Activated T-cell treated with anti-CD3 and anti-CD28 coated beads for 1 hour (primary cell): Measurements from ENCODE around the gene DCDC2B.
"Not testable (repeated sequence)": the region's sequence is repeated elsewhere in the genome, so short reads cannot be mapped to it uniquely, and the experiment has no call there.

Experiments used
- DNase-seq: peaks from one replicate; pipeline ENCODE4 v3.0.0-alpha.2; 2020; ENCODE audit warnings: low read depth

The DCDC2B gene

DNA sequence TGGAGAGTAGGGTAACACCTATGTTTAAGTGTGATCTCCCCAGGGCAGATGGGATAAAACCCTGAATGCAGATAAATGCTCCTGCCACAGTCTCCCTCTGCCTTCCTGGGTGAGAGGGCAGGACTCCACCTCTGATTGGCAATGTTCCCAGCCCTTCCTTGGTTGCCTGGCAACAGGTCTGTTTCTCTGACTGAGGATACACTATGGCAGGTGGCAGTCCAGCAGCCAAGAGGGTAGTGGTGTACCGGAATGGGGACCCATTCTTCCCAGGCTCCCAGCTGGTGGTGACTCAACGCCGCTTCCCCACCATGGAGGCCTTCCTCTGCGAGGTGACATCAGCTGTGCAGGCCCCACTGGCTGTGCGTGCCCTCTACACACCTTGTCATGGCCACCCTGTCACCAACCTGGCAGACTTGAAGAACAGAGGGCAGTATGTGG is at the start of gene DCDC2B:
DCDC2B (plus strand) TSS at position 199 of the 438 bp plus-strand sequence; CDS start at position 204, 5 bp downstream.
- no peak for DNase-seq

DNA sequence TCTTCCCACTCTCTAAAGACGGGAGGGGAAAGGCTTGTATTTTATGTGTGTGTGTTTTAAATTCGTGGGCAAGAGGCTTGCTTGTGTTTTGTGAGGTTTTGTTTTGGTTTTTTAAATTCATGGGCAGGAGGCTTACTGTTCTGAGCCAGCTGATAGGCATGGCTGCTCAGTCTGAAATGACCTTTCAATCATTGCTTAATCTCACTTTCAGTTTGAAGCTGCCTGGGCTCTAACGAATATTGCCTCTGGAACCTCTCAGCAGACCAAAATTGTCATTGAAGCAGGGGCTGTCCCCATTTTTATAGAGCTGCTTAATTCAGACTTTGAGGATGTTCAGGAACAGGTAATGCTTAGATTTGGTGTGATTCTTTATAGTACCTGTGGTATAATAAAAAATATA is 49.7 kb upstream of the DCDC2B start:
- no peak for DNase-seq

DNA sequence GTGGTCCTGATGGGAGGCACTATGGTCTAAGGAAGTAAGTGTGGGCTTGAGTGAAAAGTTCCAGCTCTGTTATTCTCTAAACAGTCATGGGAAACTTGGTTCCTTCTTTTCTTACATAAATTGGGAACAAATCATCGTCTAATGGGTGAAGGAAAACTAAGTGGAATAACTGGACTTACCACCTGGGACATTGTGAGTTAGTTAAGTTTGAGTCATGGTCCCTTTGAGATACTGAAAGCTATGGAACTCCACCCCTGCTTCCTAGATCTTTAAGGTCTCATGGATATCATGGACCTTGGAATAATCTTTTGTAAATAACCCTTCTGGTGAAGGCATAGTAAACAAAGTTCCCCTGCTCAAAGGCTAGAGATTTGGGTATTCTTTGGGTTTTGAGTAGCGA is 45.5 kb upstream of the DCDC2B start:
- DNase-seq, result no peak

DNA sequence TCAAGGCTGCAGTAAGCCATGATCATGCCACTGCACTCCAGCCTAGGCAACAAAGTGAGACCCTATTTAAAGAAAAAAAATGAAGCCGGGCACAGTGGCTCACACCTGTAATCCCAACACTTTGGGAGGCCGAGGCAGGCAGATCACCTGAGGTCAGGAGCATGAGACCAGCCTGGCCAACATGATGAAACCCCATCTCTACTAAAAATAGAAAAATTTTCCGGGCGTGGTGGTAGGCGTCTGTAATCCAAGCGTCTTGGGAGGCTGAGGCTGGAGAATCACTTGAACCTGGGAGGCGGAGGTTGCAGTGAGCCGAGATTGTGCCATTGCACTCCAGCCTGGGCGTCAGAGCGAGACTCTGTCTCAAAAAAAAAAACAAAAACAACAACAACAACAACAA is 43.3 kb upstream of the DCDC2B start:
- DNase-seq, result not testable (repeated sequence)

DNA sequence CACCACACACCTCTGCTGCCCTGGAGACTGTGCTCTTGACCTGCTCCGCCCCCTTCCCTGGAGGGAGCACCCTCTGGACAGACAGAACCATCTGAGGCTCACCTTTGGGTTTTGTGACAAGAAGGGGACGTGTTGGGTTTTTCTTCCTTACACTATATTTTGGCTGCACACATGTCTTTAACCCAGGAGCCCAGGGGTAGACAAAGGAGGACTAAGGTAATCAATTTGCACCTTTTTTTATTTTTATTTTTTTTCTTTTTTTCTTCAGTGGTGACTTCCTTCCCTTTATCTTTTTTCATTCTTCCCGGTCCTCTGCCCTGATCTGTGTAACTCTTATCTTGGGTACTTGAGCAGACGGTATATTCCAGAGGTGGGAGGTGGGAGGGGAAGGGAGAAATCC is 37.9 kb upstream of the DCDC2B start:
- no peak for DNase-seq

DNA sequence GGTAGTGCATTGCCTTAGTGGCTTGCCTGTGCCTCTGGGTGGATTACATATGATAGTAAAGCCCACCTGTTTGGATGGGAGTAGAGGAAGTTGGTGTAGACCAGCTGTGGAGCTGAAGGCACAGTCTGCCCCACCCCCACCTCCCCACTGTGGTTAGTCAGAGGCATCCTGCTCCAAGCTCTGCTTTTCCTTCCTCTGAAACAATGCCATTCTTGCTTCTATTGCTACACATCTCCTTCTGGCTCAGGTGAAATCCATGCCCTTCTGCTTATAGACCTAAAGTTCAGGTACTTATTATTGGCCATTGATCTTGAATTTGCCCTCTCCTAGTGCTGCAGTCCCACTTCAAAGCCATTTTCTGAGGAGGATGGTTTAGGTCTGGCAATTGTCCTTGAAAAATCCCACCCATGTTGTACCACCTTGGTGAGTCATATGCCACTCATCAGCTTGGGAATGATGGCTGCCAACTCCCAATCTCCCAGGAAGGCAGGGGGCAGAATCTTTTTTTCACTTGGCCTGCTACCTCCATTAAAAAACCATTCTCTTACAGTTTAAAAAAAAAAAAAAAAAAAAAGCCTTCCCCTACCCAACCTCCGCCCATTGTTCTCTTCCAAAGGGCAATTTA is 36.2 kb upstream of the DCDC2B start:
- no peak for DNase-seq

DNA sequence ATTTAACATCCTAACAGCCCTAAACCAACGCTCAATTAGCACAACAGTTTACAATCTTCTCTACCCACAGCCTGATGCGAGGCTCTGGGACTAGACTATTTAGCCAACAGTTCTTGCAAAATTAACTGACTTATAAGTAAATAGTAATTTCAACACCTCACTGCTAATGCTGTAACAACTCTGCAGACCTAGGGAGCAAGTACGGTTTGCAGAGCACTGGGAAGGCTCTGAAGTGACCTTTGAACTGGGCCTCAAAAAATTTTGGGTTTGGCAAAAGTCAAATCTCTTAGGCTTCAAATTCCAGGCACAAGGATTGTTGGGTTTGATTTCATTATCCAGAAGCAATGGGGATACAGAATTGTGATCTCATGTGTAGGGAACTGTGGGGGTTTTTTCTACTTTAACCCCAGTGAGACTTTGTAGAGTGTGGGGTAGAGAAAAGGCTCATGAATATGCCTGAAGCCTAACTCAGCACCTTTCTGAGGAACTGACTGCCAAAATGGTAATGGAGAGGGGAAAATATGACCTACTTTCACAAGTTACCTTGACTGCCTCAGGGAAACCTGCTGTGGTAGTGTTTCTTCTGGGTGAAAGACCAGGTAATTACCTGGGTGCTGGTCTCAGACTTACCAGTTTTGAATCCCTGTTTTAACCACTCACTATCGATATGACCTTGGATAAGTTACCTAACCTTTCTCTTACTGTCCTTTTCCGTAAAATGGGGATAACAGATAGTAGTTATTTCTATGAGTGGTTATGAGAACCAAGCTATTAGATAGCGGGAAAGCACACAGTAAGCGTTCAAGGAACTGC is 30.3 kb upstream of the DCDC2B start:
- DNase-seq, result no peak

DNA sequence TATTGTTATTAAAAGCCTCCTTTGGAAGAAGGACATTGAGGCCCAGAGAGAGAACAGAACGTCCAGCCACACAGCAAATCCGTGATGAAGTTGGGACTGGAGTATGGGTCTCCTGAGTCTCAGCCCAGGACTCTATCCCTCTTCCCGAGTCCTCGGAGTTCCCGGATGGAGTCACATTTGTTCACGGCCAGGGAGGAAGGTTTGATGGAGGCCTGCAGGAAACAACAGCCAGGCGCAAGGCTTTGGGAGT is 29.8 kb upstream of the DCDC2B start:
- no peak for DNase-seq

DNA sequence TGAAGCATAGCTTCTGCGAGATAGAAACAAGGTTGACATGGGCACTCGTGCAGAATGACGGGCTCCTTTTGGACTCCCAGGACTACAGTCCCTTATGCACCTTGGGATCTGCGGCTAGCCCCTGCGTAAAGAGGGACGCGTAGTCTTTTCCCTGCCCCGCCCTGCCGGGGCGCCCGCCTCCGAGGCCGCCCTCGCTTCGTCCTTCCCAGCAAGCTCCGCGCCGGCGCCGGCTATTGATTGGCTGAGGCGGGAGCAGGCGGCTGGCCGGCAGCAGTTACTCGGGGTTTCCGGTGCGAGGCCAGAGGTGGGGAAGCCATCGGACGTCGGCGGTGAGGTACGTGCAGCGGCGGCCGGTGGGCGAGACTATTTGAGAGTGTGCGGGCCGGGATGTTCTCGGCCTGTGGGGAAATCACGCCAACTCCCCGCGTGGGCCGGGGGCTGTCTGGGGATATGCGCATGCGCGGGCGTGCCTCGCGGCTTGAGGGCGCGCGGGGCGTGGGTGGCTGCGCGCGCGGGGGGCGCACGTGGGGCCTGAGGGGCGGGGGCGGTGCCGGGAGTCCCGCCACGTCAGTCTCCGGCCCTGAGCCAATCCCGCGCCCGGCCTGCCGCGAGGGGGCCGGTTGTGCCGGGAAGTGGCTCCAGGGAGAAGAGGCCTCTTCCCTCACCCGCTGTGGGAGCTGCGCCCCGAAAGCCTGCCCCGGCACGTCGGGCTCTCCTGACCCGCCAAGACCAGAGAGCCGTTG is 29.3 kb upstream of the DCDC2B start, which contains the start of gene TXLNA:
TXLNA (plus strand) TSS at position 233 of the 743 bp plus-strand sequence. CDS start 671 bp downstream, outside the sequence.
- peak; percentile 85 for DNase-seq

DNA sequence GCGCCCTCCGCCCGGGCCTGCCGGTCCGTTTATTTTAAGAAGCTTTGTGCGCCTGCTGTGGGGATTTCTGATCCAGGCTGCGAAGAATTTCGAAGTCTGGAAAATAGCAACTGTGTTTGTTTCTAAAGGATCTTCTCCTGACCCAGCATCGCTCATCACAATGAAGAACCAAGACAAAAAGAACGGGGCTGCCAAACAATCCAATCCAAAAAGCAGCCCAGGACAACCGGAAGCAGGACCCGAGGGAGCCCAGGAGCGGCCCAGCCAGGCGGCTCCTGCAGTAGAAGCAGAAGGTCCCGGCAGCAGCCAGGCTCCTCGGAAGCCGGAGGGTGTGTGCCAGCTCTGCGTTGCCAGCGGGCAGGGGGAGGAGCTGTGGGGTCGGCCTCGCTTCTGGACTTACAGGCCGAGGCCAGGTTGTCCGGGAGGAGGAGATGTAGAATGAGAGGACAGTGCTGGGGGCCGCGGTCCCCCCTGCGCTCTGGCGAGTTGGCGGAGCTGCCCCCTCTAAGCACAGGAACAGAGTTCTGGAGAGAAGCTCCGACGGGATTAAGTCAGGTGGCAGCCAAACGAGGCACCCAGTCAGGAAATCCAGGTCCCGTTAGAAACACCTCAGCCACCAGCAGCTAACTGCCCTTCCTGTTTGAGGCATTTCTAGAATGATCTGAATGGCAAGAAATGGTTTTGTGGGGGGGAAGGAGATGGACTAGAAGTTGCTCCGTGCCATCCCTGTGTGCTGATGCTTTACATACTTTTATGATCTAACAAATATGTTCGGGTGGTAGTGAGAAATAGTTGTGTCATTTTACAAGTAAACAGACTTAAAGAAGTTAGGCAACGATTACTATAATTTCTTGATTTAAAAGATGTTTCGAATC is 28.5 kb upstream of the DCDC2B start:
- DNase-seq, result no peak

DNA sequence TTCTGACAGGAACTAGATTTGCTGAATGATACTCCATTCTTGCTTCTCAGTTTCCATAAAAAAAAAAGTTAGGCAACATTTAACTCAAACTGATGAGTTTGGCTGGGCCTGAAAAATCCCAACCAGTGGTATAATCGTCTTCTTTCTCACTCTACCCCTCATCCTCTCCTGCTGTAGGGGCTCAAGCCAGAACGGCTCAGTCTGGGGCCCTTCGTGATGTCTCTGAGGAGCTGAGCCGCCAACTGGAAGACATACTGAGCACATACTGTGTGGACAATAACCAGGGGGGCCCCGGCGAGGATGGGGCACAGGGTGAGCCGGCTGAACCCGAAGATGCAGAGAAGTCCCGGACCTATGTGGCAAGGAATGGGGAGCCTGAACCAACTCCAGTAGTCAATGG is 27.8 kb upstream of the DCDC2B start:
- DNase-seq, result no peak

DNA sequence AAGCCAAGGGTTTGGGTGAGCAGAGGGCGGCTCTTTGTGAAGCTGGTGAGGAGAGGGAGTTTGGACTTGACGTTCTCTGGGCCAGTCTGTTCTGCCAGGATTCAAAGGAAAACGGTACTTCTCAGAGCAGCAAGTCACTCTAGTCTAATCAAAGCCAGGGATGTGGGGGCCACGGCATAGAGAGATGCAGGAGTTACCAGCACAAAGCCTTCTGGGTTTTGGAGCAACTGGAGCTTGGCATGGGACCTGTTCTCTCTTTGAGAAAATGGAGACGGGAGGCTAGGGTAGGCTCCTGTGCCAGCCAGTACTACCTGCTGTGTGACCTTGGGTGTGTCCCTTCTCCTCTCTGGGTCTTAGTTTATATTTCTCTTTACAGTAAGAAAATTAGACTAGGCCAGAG is 27.3 kb upstream of the DCDC2B start:
- DNase-seq, result no peak

DNA sequence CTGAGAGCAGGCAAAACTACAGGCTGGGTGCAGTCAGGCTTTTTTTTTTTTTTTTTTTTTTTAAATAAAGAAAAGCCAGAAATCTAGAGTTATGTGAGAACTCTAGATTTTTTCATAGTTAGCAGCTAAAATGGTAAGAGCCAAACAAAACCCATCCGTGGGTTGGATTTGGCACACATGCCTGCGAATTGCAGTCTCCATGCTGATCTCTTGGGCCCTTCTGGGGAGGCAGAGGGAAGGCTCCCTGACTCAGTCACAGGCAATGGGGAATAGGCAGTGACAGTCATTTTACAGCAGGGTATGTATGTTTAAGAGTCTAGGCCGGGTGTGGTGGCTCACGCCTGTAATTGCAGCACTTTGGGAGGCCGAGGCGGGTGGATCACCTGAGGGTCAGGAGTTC is 26.8 kb upstream of the DCDC2B start:
- DNase-seq, result no peak

DNA sequence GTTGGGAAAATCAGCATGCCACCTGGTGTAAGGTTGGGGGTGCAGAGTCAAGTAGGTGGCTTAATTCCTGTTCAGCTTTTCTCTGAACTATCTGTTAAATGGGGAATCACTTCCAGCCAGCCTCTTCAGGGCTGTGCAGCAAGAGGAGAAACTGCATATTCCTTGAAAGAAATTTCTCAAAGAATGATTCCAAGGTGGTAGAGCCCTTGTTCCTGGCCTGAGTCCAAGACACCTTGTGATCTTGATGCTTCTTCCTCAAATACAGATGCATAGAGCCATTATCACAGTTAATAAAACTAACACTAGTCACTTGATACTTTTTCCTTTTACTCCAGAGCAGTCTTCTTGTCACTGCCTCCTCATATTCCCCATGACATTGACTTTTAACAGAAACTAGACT is 24.2 kb upstream of the DCDC2B start:
- DNase-seq, result no peak

DNA sequence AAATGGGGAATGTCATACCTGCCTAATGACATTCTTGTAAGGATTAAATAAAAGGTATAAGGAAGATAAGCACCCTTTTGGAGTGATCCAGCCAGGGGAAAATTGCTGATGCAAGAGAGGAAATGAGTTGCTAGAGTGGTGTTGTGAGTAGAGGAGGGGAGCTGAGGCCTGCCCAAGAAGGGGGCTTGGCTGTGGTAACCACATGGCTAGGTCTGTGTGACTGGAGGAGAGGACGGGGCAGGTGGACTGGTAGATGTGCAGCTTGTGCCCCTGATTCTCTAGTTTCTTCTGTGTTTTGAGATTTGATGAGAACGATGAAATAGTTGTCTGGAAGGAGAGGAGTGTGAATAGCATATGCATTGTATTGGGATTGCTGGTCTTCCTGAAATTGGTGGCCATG is 22.8 kb upstream of the DCDC2B start:
- DNase-seq, result no peak

DNA sequence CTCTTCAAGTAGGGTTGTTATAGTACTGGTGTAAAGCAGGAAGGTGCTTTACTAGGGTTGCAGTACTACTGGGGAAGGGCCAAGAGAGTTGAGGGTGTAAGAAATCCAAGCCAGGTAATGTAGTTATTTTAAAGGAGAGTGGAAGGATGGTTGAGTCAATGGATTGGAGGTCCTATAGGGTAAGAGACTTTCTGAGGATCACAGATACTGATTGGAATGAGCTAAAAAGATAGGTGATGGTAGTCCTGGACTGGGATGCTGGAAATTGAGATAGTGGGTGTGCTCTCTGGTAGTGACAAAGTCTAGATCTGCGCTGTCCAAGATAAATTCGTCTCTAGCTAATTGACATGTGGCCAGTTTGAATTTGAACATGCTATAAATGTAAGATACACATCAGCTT is 22.4 kb upstream of the DCDC2B start:
- no peak for DNase-seq

DNA sequence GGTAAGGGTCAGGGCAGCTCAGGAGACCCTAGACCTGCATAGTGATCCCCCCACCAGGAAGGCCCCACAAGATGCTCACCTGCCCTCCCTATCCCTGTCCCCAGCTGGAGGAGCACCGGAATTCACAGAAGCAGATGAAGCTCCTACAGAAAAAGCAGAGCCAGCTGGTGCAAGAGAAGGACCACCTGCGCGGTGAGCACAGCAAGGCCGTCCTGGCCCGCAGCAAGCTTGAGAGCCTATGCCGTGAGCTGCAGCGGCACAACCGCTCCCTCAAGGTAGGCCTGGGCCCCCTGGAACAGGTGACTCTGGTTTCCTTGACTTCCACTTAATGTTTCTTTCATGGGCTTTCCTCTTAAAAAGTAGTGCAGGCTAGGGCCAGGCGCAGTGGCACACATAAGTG is 21.0 kb upstream of the DCDC2B start:
- no peak for DNase-seq

DNA sequence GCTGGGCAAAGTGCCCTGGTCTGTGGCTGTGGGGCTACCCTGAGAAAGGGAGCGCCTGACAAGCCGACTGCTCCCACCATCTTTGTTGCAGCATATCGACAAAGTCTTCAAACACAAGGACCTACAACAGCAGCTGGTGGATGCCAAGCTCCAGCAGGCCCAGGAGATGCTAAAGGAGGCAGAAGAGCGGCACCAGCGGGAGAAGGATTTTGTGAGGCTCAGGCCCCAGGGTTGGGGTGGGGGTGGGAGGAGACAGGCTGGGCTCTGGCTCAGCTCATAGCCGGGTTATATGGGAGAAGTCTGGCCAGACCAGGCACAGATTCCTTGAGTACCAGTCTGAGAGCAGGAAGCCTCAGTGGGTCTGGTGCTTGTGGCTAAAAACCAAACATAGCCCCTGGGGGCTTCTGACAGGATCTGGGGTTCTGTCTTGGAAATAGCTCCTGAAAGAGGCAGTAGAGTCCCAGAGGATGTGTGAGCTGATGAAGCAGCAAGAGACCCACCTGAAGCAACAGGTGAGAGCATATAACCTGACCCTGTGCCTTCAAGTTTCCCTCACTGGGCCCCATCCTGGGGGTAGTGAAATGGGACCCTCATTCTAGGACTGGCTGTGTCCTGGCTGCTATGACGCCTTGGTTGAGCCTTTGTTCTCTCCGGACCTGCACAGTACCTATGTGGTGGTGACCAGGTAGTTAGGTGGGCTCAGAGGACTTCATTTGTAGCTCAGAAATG is 16.5 kb upstream of the DCDC2B start:
- DNase-seq, result no peak

DNA sequence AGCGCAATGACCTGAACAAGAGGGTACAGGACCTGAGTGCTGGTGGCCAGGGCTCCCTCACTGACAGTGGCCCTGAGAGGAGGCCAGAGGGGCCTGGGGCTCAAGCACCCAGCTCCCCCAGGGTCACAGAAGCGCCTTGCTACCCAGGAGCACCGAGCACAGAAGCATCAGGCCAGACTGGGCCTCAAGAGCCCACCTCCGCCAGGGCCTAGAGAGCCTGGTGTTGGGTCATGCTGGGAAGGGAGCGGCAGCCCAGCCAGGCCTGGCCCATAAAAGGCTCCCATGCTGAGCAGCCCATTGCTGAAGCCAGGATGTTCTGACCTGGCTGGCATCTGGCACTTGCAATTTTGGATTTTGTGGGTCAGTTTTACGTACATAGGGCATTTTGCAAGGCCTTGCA is 13.9 kb upstream of the DCDC2B start:
- DNase-seq, result no peak

DNA sequence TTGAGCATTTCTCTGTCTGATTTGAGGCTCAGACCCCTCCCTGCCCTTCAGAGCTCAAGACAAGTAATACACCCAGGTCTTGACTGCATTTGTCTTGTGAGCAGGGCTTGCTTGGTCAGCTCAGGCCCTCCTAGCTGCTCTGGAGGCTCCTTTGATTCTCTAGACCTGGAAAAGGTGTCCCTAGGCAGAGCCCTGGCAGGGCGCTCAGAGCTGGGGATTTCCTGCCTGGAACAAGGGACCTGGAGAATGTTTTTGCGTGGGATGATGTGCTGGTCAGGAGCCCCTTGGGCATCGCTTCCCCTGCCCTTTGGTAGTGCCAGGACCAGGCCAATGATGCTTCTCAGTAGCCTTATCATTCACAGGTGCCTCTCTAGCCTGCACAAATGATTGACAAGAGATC is 13.4 kb upstream of the DCDC2B start:
- no peak for DNase-seq

DNA sequence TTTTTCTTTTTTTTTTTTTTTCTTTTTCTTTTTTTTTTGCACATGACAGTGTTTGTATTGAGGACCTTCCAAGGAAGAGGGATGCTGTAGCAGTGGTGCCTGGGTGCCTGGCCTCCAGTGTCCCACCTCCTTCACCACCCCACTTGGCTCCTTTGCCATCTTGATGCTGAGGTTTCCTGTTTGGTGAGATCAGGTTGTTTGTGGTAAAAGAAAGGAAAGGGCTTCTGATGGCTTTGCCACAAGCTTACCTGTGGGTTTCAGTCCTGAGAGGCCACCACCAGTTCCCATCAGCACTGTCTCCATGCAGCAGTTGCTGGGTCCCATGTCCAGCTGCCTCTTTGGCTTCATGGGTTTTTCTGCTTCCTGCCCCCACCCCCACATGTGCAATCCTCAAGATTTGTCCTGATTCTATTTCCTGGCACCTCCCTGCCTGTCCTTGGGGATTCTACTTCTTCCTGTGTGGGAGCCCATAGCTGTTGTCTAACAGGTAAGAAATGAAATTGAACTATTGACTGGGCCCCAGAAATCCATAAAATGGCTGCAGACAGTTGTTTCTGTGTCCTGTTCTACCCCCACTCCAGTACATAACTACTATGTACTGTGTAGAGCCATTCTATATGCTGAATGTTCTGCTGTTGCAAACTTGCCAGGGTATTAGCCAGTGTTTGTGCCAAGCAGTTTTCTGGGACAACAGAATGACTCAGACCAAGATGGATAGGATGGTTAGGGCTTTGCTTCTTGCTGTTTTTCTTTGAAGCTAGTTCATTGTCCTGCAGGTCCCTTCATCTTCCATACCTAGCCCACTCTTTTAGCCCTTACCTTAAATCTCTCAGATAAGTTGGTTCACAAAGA is 12.7 kb upstream of the DCDC2B start:
- DNase-seq, result no peak
